Spleen (tissue), 11 donors: ENCODE measurements around the gene HAUS7. TPM values are rescaled to one million over a fixed set of nuclear protein-coding genes. Genes with fewer than 3 reads are reported as not detected.
A peak's percentile ranks its signal among the peaks of the same experiment; 100 is the strongest.

Experiments used
- DNase-seq: peaks from one replicate; pipeline ENCODE4 v3.0.0-alpha.2; 2020
- H3K27ac ChIP-seq, 8 donors: fragments of 200-600 bp; sonication (generic) in 7 of 8; 1 replicate in 4 of 8; 2 replicates in 4 of 8; pipeline versions ENCODE4 v1.5.0 to v1.8.0; 2016 to 2021; ENCODE audit warnings: inconsistent platforms in 4 of 8, mild to moderate bottlenecking in 4 of 8, moderate library complexity in 1 of 8
- H3K27me3 ChIP-seq, 7 donors: fragments of 200-600 bp; sonication (generic) in 6 of 7; replicated peaks in 1 of 7; 1 replicate in 4 of 7; 2 replicates in 3 of 7; pipeline versions ENCODE4 v1.5.0 to v1.8.0; 2016 to 2021; ENCODE audit warnings: inconsistent platforms in 3 of 7, mild to moderate bottlenecking in 1 of 7
- H3K36me3 ChIP-seq, 6 donors: fragments of 200-600 bp; sonication (generic) in 5 of 6; 1 replicate in 4 of 6; 2 replicates in 2 of 6; pipeline versions ENCODE4 v1.5.0 to v1.8.0; 2016 to 2021; ENCODE audit warnings: inconsistent platforms in 2 of 6
- H3K4me1 ChIP-seq, 6 donors: fragments of 200-600 bp; sonication (generic) in 5 of 6; 1 replicate in 3 of 6; 2 replicates in 3 of 6; pipeline versions ENCODE4 v1.5.0 to v1.8.0; 2016 to 2021; ENCODE audit warnings: inconsistent platforms in 3 of 6
- H3K4me3 ChIP-seq, 8 donors: fragments of 200-600 bp; sonication (generic) in 7 of 8; 1 replicate in 4 of 8; 2 replicates in 4 of 8; pipeline versions ENCODE4 v1.5.0 to v1.8.0; 2016 to 2021; ENCODE audit warnings: inconsistent platforms in 4 of 8, mild to moderate bottlenecking in 4 of 8, moderate library complexity in 2 of 8
- H3K9me3 ChIP-seq, 8 donors: fragments of 200-600 bp; sonication (generic) in 7 of 8; 1 replicate in 4 of 8; 2 replicates in 4 of 8; pipeline versions ENCODE4 v1.5.0 to v1.8.0; 2016 to 2021; ENCODE audit warnings: inconsistent platforms in 4 of 8
- CTCF ChIP-seq, 11 experiments: fragments of 200-600 bp in 7 of 11; fragments of 450-650 bp in 4 of 11; sonication (generic) in 4 of 11; IDR thresholded peaks in 8 of 11; conservative IDR thresholded peaks in 3 of 11; 1 replicate in 7 of 11; 2 replicates in 4 of 11; pipeline versions ENCODE4 v1.4.0 to v1.8.0; 2016 to 2021; ENCODE audit warnings: antibody characterized with exemption in 11 of 11, inconsistent platforms in 4 of 11, mild to moderate bottlenecking in 1 of 11
- POLR2A ChIP-seq, 3 donors: fragments of 450-650 bp; IDR thresholded peaks; one replicate each; pipeline ENCODE4 v1.5.1; 2017; ENCODE audit warnings: antibody characterized with exemption in 3 of 3, mild to moderate bottlenecking in 1 of 3
- POLR2AphosphoS5 ChIP-seq, 3 donors: sonication (generic); formaldehyde crosslinking; IDR thresholded peaks; one replicate each; pipeline ENCODE4 v1.5.1; 2017; ENCODE audit warnings: antibody characterized with exemption in 3 of 3
- WGBS, 5 donors: extraction: QIAGEN DNeasy Blood & Tissue Kit in 3 of 5; methylation state at CpG; one replicate each; pipeline versions ENCODE4 v1.1.5 to v1.1.7; 2013 to 2018; 5-methylcytosine and 5-hydroxymethylcytosine counted together
- intact Hi-C: fragments of 100-400 bp; cut with DNase I; formaldehyde crosslinking; loops from one replicate; pipeline ENCODE4 v1.15.0; 2023; ENCODE audit warnings: low total_unique reads
- polyA plus RNA-seq, 3 donors: library from polyadenylated mRNA; stranded (reverse); fragments of 200-250 nt; gene quantifications; one replicate each; pipeline ENCODE4 v1.2.1, GENCODE V29; 2013
- total RNA-seq, 7 donors: library from RNA; depleted of rRNA in 3 of 7; stranded (reverse); fragments of >200 nt in 3 of 7; fragmentation: NEBNext Ultra II Directional in 4 of 7; extraction: Animal tissue kit (Norgen Biotek cat#: 25700) in 4 of 7; gene quantifications; one replicate each; pipeline versions ENCODE4 v1.1.0 to v1.2.1, GENCODE V29; 2016 to 2021
- donor health status: healthy with polysubstance abuse.
- donor health status: DM: no; HTN: no; CAD: no; lungs with moderate emphysema.
- donor health status: DM: no; HTN: no; CAD: no.
- donor health status: Bipolar disorder and iron deficiency.
- donor health status: healthy.
- donor health status: DM: no; HTN: no; CAD: no.
- donor health status: DM: yes; HTN: yes; CAD: no.

HAUS7 gene
- total and polyA plus RNA-seq, 10 donors = 23.6 to 83.7 (median 34.5) TPM

- TF ChIP-seq POLR2AphosphoS5 (IDR thresholded peaks at IDR 0.05) = no peak
- no peak for TF ChIP-seq CTCF (IDR thresholded peaks at IDR 0.05 in 8 of 11, conservative IDR thresholded peaks at IDR 0.05 in 3 of 11)
- no peak for TF ChIP-seq POLR2A (IDR thresholded peaks at IDR 0.05)
- Histone ChIP-seq H3K4me3 (no peak overlapping the region), H3K27me3 (no peaks in the 10 kb centered on the region), H3K4me1 (peaks cover 0 to 5% (median 0%) of the 10 kb centered on the region in 6 donors), H3K9me3 (no peaks in the 10 kb centered on the region), H3K27ac (no peak overlapping the region), H3K36me3 (peaks cover 0 to 93% (median 6%) of the 10 kb centered on the region in 6 donors)
- 76 to 89% (median 83%) methylated on average over 2 to 6 of the region's 6 CpGs for WGBS, 5 donors
- DNase-seq = no peak
- intact Hi-C loops = no loop called here
Measured at GRCh38 chrX:153463031-153463430, 7.3 kb downstream of the HAUS7 start.

- no peaks in the 10 kb centered on the region for H3K9me3 ChIP-seq
Measured at GRCh38 chrX:153462291-153462690, 8.1 kb downstream of the HAUS7 start.

GRCh38 chrX:153460826-153461225, 9.6 kb downstream of the HAUS7 start:
- Histone ChIP-seq H3K9me3 (no peaks in the 10 kb centered on the region), H3K4me3 (no peak overlapping the region), H3K4me1 (no peaks in the 10 kb centered on the region), H3K27ac (no peak overlapping the region), H3K27me3 (no peaks in the 10 kb centered on the region), H3K36me3 (peaks cover 0 to 99% (median 13%) of the 10 kb centered on the region in 6 donors)
- intact Hi-C loops = no loop called here
- DNase-seq = peak; percentile 85
- 44 to 79% (median 52%) methylated on average over 4 to 7 of the region's 7 CpGs for WGBS, 5 donors
- TF ChIP-seq CTCF (IDR thresholded peaks at IDR 0.05 in 8 of 11, conservative IDR thresholded peaks at IDR 0.05 in 3 of 11) (peak in 8 of 11 experiments; percentile 21 to 67 (median 50)), POLR2AphosphoS5 (IDR thresholded peaks at IDR 0.05) (no peak)

More at GRCh38 chrX:153462291-153462690, 8.1 kb downstream of the HAUS7 start:
- Histone ChIP-seq H3K27ac (no peak overlapping the region), H3K36me3 (peaks cover 0 to 93% (median 6%) of the 10 kb centered on the region in 6 donors), H3K4me1 (no peaks in the 10 kb centered on the region), H3K4me3 (no peak overlapping the region), H3K27me3 (no peaks in the 10 kb centered on the region)
- DNase-seq = no peak
- TF ChIP-seq CTCF (IDR thresholded peaks at IDR 0.05 in 8 of 11, conservative IDR thresholded peaks at IDR 0.05 in 3 of 11) = no peak
- no peak for TF ChIP-seq POLR2A (IDR thresholded peaks at IDR 0.05)
- no peak for TF ChIP-seq POLR2AphosphoS5 (IDR thresholded peaks at IDR 0.05)
- intact Hi-C loops = no loop called here
- WGBS, 5 donors = 84 to 96% (median 91%) methylated on average over 5 to 10 of the region's 10 CpGs; no CpG with 5 or more reads in 1 of the 5 donors

GRCh38 chrX:153459986-153460385, 10.4 kb downstream of the HAUS7 start:
- H3K9me3 ChIP-seq = no peaks in the 10 kb centered on the region
- H3K4me3 ChIP-seq = no peak overlapping the region
- no peak overlapping the region for H3K27ac ChIP-seq
- no peaks in the 10 kb centered on the region for H3K27me3 ChIP-seq
- TF ChIP-seq POLR2A (IDR thresholded peaks at IDR 0.05) (no peak), CTCF (IDR thresholded peaks at IDR 0.05 in 8 of 11, conservative IDR thresholded peaks at IDR 0.05 in 3 of 11) (no peak), POLR2AphosphoS5 (IDR thresholded peaks at IDR 0.05) (no peak)
- 91 to 99% (median 95%) methylated on average over 4 of the region's 4 CpGs for WGBS, 5 donors
- intact Hi-C loops = no loop called here
- peaks cover 0 to 99% (median 17%) of the 10 kb centered on the region in 6 donors for H3K36me3 ChIP-seq
- no peak for DNase-seq
- H3K4me1 ChIP-seq = no peaks in the 10 kb centered on the region
